CD14-positive monocyte (primary cell): ENCODE data around the gene EDARADD. TPM values are rescaled to one million over a fixed set of nuclear protein-coding genes. Genes with fewer than 3 reads are reported as not detected.

Source experiments
- DNase-seq, 3 donors: peaks; one replicate each; pipeline ENCODE4 v3.0.0-alpha.2; 2011 to 2022
- H2AFZ ChIP-seq: 2 replicates; pipeline ENCODE4 v1.6.0; 2012; ENCODE audit warnings: mild to moderate bottlenecking, low read depth, low read length, inconsistent platforms; ENCODE audit not compliant: insufficient read depth, poor library complexity, severe bottlenecking
- H3K27ac ChIP-seq, 2 donors: 1 replicate in 1 of 2; 2 replicates in 1 of 2; pipeline ENCODE4 v1.5.1; 2012 to 2013; ENCODE audit warnings: low read length in 2 of 2, control low read depth in 1 of 2, inconsistent platforms in 1 of 2, low read depth in 1 of 2, mild to moderate bottlenecking in 1 of 2
- H3K27me3 ChIP-seq, 2 donors: one replicate each; pipeline versions ENCODE4 v1.6.0 to v1.6.1; 2011 to 2013; ENCODE audit warnings: low read length in 2 of 2; ENCODE audit not compliant: control insufficient read depth in 2 of 2, insufficient read depth in 2 of 2
- H3K36me3 ChIP-seq, 2 donors: replicated peaks in 1 of 2; 1 replicate in 1 of 2; 2 replicates in 1 of 2; pipeline versions ENCODE4 v1.5.1 to v1.6.1; 2012 to 2013; ENCODE audit warnings: low read length in 2 of 2, control low read depth in 1 of 2, inconsistent platforms in 1 of 2, mild to moderate bottlenecking in 1 of 2; ENCODE audit not compliant: insufficient read depth in 2 of 2, control insufficient read depth in 1 of 2
- H3K4me1 ChIP-seq, 2 donors: 1 replicate in 1 of 2; 2 replicates in 1 of 2; pipeline versions ENCODE4 v1.5.1 to v1.6.1; 2012 to 2013; ENCODE audit warnings: low read length in 2 of 2, control low read depth in 1 of 2, inconsistent platforms in 1 of 2, mild to moderate bottlenecking in 1 of 2, moderate library complexity in 1 of 2; ENCODE audit not compliant: insufficient read depth in 2 of 2, control insufficient read depth in 1 of 2
- H3K4me2 ChIP-seq: replicated peaks from 2 replicates; pipeline ENCODE3; 2012; ENCODE audit warnings: low read length, moderate library complexity, mild to moderate bottlenecking; ENCODE audit not compliant: poor library complexity, severe bottlenecking; ENCODE audit errors: extremely low read depth
- H3K4me3 ChIP-seq, 3 experiments: fragments of 200-600 bp in 1 of 3; sonication (generic) in 1 of 3; replicated peaks in 1 of 3; 1 replicate in 2 of 3; 2 replicates in 1 of 3; pipeline ENCODE4 v1.5.1; 2011 to 2013; ENCODE audit warnings: low read length in 3 of 3, mild to moderate bottlenecking in 3 of 3, control low read depth in 2 of 3, low read depth in 2 of 3, inconsistent platforms in 1 of 3, moderate library complexity in 1 of 3
- H3K79me2 ChIP-seq: 2 replicates; pipeline ENCODE4 v1.6.0; 2012; ENCODE audit warnings: mild to moderate bottlenecking, control low read depth, inconsistent platforms, low read length, moderate library complexity; ENCODE audit not compliant: insufficient read depth
- H3K9ac ChIP-seq: 2 replicates; pipeline ENCODE4 v1.6.0; 2017; ENCODE audit warnings: low read length, mild to moderate bottlenecking; ENCODE audit not compliant: insufficient read depth, poor library complexity, severe bottlenecking
- H3K9me3 ChIP-seq, 2 donors: replicated peaks in 1 of 2; 1 replicate in 1 of 2; 2 replicates in 1 of 2; pipeline versions ENCODE4 v1.5.1 to v1.6.1; 2012 to 2013; ENCODE audit warnings: low read length in 2 of 2, control low read depth in 1 of 2; ENCODE audit not compliant: control insufficient read depth in 1 of 2, insufficient read depth in 1 of 2
- H4K20me1 ChIP-seq: 2 replicates; pipeline ENCODE4 v1.6.0; 2012; ENCODE audit warnings: mild to moderate bottlenecking, low read length, control low read depth, moderate library complexity; ENCODE audit not compliant: insufficient read depth
- H3K27ac Mint-ChIP-seq, 7 donors: one replicate each; pipeline ENCODE4 v1.8.0; 2020; ENCODE audit warnings: mild to moderate bottlenecking in 7 of 7, mixed read lengths in 7 of 7, moderate library complexity in 6 of 7, inconsistent platforms in 2 of 7
- H3K27me3 Mint-ChIP-seq, 3 donors: one replicate each; pipeline ENCODE4 v1.8.0; 2021 to 2022; ENCODE audit warnings: low read depth in 3 of 3, mild to moderate bottlenecking in 3 of 3, mixed read lengths in 3 of 3, moderate library complexity in 3 of 3, inconsistent platforms in 1 of 3
- H3K36me3 Mint-ChIP-seq, 2 donors: one replicate each; pipeline ENCODE4 v1.8.0; 2020; ENCODE audit warnings: mixed read lengths in 2 of 2, inconsistent platforms in 1 of 2, mild to moderate bottlenecking in 1 of 2
- H3K4me1 Mint-ChIP-seq: one replicate; pipeline ENCODE4 v1.8.0; 2020; ENCODE audit warnings: mild to moderate bottlenecking, mixed read lengths
- H3K4me3 Mint-ChIP-seq, 2 donors: one replicate each; pipeline ENCODE4 v1.8.0; 2020; ENCODE audit warnings: mild to moderate bottlenecking in 2 of 2, mixed read lengths in 2 of 2, moderate library complexity in 1 of 2
- H3K9me3 Mint-ChIP-seq, 7 donors: one replicate each; pipeline ENCODE4 v1.8.0; 2020 to 2022; ENCODE audit warnings: mixed read lengths in 7 of 7, mild to moderate bottlenecking in 6 of 7, moderate library complexity in 6 of 7, inconsistent platforms in 2 of 7
- WGBS: methylation state at CpG from one replicate; pipeline ENCODE4 v1.1.5; 2013; ENCODE audit warnings: missing lambda C conversion rate; ENCODE audit not compliant: insufficient coverage; 5-methylcytosine and 5-hydroxymethylcytosine counted together
- intact Hi-C, 2 donors: fragments of 100-400 bp; cut with micrococcal nuclease; formaldehyde crosslinking; loops; one replicate each; pipeline versions ENCODE4 v1.15.0 to v1.15.1; 2023
- polyA plus RNA-seq, 3 donors: library from polyadenylated mRNA; depleted of rRNA in 1 of 3; unstranded in 2 of 3; stranded (reverse) in 1 of 3; fragments of 300-500 nt in 2 of 3; fragments of >200 nt in 1 of 3; fragmentation: Illumina TruSeq in 2 of 3; gene quantifications; 1 replicate in 2 of 3; 2 replicates in 1 of 3; pipeline ENCODE4 v1.2.3, GENCODE V29; 2012 to 2021
- TF ChIP-seq, protein P1 (sequence below): fragments of 200-600 bp; IDR thresholded peaks from one replicate; pipeline ENCODE4 v1.8.0; 2022; ENCODE audit warnings: antibody characterized with exemption, mild to moderate bottlenecking

The EDARADD gene
- polyA plus RNA-seq, 3 donors: not detected

DNA sequence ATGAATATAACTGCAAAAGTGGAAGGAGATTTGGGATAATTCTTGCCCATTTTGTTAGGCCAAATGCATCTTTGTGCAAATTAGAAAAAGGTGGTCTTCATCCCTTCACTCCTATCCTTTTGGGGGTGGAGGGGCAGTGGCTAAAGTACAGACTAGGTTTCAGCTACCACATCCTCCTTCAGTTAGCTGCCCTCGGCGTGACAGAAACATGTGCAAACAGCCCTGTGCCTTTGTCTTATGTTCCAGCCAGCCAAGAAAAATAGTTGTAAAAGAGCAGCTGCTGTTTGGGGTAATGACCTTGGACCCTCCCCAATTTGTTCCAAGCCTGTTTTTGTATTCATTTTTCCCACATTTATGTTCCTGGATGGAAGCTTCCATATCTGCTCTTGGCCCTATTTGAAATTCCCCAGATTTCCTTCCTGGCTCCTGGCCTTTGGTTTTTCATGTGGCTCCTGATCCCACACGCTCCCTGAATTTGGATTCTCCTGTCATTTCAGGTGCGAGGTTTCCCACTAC is 121.4 kb downstream of the EDARADD start:
- no peak for DNase-seq
- H3K36me3 Mint-ChIP-seq: no peaks in the 10 kb centered on the region
- H3K4me1 ChIP-seq: peaks cover 8% of the 10 kb centered on the region in 2 donors
- H2AFZ ChIP-seq: no peak overlapping the region
- no peak overlapping the region for H3K4me3 Mint-ChIP-seq
- peaks cover 10% of the 10 kb centered on the region for H3K4me1 Mint-ChIP-seq
- H3K27me3 Mint-ChIP-seq: peaks cover 0 to 9% (median 1%) of the 10 kb centered on the region in 3 donors
- TF ChIP-seq, protein P1, sequence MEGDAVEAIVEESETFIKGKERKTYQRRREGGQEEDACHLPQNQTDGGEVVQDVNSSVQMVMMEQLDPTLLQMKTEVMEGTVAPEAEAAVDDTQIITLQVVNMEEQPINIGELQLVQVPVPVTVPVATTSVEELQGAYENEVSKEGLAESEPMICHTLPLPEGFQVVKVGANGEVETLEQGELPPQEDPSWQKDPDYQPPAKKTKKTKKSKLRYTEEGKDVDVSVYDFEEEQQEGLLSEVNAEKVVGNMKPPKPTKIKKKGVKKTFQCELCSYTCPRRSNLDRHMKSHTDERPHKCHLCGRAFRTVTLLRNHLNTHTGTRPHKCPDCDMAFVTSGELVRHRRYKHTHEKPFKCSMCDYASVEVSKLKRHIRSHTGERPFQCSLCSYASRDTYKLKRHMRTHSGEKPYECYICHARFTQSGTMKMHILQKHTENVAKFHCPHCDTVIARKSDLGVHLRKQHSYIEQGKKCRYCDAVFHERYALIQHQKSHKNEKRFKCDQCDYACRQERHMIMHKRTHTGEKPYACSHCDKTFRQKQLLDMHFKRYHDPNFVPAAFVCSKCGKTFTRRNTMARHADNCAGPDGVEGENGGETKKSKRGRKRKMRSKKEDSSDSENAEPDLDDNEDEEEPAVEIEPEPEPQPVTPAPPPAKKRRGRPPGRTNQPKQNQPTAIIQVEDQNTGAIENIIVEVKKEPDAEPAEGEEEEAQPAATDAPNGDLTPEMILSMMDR: no peak
- no peaks in the 10 kb centered on the region for H3K27me3 ChIP-seq
- no peak overlapping the region for H3K4me2 ChIP-seq
- H3K4me3 ChIP-seq: no peak overlapping the region
- WGBS: 88% methylated on average over 1 of the region's 4 CpGs
- no peaks in the 10 kb centered on the region for H3K79me2 ChIP-seq
- no peak overlapping the region for H3K27ac Mint-ChIP-seq
- no peak overlapping the region for H3K27ac ChIP-seq
- no peaks in the 10 kb centered on the region for H3K9me3 ChIP-seq
- peaks cover 0 to 2% (median 0%) of the 10 kb centered on the region in 7 donors for H3K9me3 Mint-ChIP-seq
- no peaks in the 10 kb centered on the region for H3K36me3 ChIP-seq
- no peaks in the 10 kb centered on the region for H4K20me1 ChIP-seq
- intact Hi-C loops: no loop called here
- H3K9ac ChIP-seq: no peak overlapping the region

DNA sequence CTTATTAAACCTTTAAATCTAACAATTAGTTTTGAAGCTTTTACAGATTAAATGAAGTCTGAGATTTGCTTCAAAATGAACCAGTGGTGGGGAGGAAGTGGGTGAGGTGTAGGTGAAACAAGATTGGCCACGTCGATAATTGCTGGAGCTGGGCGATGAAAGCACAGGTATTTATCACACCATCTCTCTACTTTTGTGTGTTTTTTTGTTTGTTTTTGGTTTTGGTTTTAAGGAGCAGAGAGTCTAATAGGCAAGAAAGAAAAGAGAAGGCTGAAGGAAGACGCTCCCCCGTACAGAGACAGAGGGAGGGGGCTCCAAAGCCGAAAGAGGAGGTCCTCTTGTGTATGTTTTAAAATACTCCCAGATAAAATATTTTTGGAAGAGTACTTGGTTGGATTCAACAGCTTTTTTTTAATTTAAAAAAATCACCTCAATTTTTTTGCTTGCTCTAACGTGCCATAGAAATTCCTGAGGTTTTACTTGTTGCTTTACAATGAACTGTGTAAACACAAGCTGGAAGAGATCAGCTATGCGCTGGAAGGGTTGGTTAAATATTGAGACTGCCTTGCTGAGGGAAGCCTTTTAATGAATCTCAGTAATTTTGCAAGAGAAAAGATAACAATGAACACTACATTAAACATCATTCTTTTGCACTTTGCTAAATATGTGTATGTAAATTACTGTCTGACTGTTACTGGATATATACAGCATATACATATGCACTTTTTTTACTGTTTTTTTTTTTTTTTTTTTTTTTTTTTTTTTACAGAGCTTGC is 123.0 kb downstream of the EDARADD start:
- TF ChIP-seq, protein P1: no peak
- no peak overlapping the region for H3K4me3 ChIP-seq
- WGBS: no CpG with 5 or more reads among the region's 8 CpGs
- Mint-ChIP-seq H3K9me3 (peaks cover 0 to 2% (median 0%) of the 10 kb centered on the region in 7 donors), H3K27ac (no peak overlapping the region), H3K36me3 (no peaks in the 10 kb centered on the region), H3K4me3 (no peak overlapping the region), H3K27me3 (peaks cover 0 to 7% (median 1%) of the 10 kb centered on the region in 3 donors), H3K4me1 (peaks cover 15% of the 10 kb centered on the region)
- H3K9me3 ChIP-seq: no peaks in the 10 kb centered on the region
- H3K36me3 ChIP-seq: no peaks in the 10 kb centered on the region
- intact Hi-C loops: no loop called here
- peaks cover 8% of the 10 kb centered on the region in 2 donors for H3K4me1 ChIP-seq
- no peaks in the 10 kb centered on the region for H3K27me3 ChIP-seq
- no peak overlapping the region for H3K4me2 ChIP-seq
- no peak overlapping the region for H3K9ac ChIP-seq
- H4K20me1 ChIP-seq: no peaks in the 10 kb centered on the region
- no peak for DNase-seq
- no peak overlapping the region for H2AFZ ChIP-seq
- H3K79me2 ChIP-seq: no peaks in the 10 kb centered on the region
- no peak overlapping the region for H3K27ac ChIP-seq
